ENCODE results near the gene NUP160.
A peak's percentile ranks its signal among the peaks of the same experiment; 100 is the strongest.
"Not testable (repeated sequence)": the region's sequence is repeated elsewhere in the genome, so short reads cannot be mapped to it uniquely, and the experiment has no call there.

NUP160 gene

GRCh38 chr11:47788181-47788580, 60.0 kb downstream of the NUP160 start:
- DNase-seq: no peak

GRCh38 chr11:47786373-47786772, 61.8 kb downstream of the NUP160 start:
- peak; percentile 11 for DNase-seq

GRCh38 chr11:47784785-47785381, 63.3 kb downstream of the NUP160 start:
- peak; percentile 16 for DNase-seq

GRCh38 chr11:47783087-47783610, 65.0 kb downstream of the NUP160 start:
- no peak for DNase-seq

GRCh38 chr11:47778878-47779483, 69.2 kb downstream of the NUP160 start:
- no peak for DNase-seq

- DNase-seq: no peak
These were observed 72.8 kb downstream of the NUP160 start for GRCh38 chr11:47775240-47775869.

GRCh38 chr11:47773882-47774281, 74.3 kb downstream of the NUP160 start:
- no peak for DNase-seq

GRCh38 chr11:47769556-47769955, 78.6 kb downstream of the NUP160 start:
- not testable (repeated sequence) for DNase-seq

- peak; percentile 89 for DNase-seq
These were observed 80.0 kb downstream of the NUP160 start for GRCh38 chr11:47768101-47768612.

GRCh38 chr11:47766509-47767227, 81.5 kb downstream of the NUP160 start:
- peak; percentile 19 for DNase-seq

- DNase-seq: no peak
These were observed 83.1 kb downstream of the NUP160 start for GRCh38 chr11:47765086-47765485.

- not testable (repeated sequence) for DNase-seq
These were observed 88.9 kb downstream of the NUP160 start for GRCh38 chr11:47759291-47759690.

GRCh38 chr11:47756208-47756607, 91.9 kb downstream of the NUP160 start:
- no peak for DNase-seq

GRCh38 chr11:47750725-47751124, 97.4 kb downstream of the NUP160 start:
- no peak for DNase-seq

GRCh38 chr11:47742494-47742893, 105.7 kb downstream of the NUP160 start:
- not testable (repeated sequence) for DNase-seq

GRCh38 chr11:47737817-47738216, 110.3 kb downstream of the NUP160 start:
- not testable (repeated sequence) for DNase-seq

GRCh38 chr11:47732271-47732670, 115.9 kb downstream of the NUP160 start:
- no peak for DNase-seq

GRCh38 chr11:47731475-47731874, 116.7 kb downstream of the NUP160 start:
- no peak for DNase-seq
